ENCODE results near the gene SLC4A8. TPM values are rescaled to one million over a fixed set of nuclear protein-coding genes. Genes with fewer than 3 reads are reported as not detected.

Gene SLC4A8
- total RNA-seq, 2 donors from 2014 or later: 0.59 to 1.1 TPM

DNA sequence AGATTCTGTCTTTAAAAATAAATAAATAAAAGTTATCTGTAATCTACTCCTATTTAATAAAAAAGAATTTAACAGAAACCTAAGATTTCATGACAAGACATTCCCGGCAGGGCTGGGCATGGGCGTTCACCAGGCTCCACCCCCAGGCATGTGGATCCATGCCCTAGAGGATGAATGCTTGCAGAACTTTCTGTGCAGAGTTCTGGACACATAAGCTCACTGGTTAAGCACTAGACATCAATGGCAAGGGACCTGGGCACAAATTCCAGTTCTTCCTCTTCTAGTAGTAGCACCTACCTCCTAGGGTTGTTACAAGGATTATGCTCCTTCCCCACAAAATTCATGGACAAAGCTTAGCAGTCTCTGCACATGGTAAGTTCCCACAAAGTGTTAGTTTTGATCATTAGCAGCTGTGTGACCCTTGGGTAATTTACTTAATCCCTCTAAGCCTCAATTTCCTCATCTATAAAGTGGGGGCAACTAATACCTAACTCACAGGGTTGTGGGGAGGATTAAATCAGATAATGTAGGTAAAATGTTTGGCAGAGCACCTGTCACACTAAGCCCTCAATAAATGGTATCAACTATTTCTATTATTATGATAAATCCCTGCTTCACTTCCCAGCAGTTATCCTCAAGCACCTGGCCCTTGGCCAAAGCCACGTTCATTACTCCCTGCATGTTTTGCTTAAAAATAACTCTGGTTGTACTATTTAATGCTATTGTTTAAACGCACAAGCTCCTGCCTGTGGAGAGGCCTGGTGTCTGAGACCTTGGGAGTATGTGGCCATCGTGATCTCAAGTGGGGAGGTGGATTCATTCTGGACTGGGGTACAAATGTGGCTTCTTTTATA is 43.2 kb upstream of the SLC4A8 start:
- DNase-seq: no peak
- Histone ChIP-seq H3K36me3 (no peaks in the 10 kb centered on the region), H3K4me3 (no peak overlapping the region), H3K4me1 (no peaks in the 10 kb centered on the region), H3K27me3 (no peaks in the 10 kb centered on the region), H3K9ac (ENCODE audit: low read depth in 2 of 2, low read length in 2 of 2) (no peak overlapping the region), H3K9me3 (no peaks in the 10 kb centered on the region), H3K27ac (no peak overlapping the region)
- intact Hi-C loops (cut with DNase I): no loop called here
- TF ChIP-seq, protein P1, sequence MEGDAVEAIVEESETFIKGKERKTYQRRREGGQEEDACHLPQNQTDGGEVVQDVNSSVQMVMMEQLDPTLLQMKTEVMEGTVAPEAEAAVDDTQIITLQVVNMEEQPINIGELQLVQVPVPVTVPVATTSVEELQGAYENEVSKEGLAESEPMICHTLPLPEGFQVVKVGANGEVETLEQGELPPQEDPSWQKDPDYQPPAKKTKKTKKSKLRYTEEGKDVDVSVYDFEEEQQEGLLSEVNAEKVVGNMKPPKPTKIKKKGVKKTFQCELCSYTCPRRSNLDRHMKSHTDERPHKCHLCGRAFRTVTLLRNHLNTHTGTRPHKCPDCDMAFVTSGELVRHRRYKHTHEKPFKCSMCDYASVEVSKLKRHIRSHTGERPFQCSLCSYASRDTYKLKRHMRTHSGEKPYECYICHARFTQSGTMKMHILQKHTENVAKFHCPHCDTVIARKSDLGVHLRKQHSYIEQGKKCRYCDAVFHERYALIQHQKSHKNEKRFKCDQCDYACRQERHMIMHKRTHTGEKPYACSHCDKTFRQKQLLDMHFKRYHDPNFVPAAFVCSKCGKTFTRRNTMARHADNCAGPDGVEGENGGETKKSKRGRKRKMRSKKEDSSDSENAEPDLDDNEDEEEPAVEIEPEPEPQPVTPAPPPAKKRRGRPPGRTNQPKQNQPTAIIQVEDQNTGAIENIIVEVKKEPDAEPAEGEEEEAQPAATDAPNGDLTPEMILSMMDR (IDR thresholded peaks at IDR 0.05): no peak

DNA sequence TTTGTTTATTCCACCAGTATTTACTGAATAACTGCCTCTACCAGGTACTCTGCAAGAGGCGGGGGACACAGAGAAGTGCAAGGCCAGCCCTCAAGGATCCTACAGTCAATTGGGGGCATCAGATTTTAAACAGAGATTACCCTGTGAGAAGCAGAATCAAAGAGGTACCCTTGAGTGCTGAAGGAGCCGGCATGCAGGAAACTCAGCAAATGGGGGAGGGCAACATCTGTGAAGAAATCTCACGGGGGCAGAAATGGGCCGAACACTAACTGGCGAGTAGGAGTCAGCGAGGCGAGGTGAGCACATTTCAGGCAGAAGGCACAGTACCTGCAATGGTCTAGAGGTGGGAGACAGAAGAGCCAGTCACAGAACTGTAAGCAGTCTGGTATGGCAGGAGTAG is 42.5 kb upstream of the SLC4A8 start:
- no peak overlapping the region for H3K4me3 ChIP-seq
- H3K9ac ChIP-seq (ENCODE audit: low read depth in 2 of 2, low read length in 2 of 2): no peak overlapping the region
- H3K9me3 ChIP-seq: no peaks in the 10 kb centered on the region
- no peak for DNase-seq
- no peaks in the 10 kb centered on the region for H3K4me1 ChIP-seq
- H3K27me3 ChIP-seq: no peaks in the 10 kb centered on the region
- no peaks in the 10 kb centered on the region for H3K36me3 ChIP-seq
- no peak overlapping the region for H3K27ac ChIP-seq
- TF ChIP-seq, protein P1 (IDR thresholded peaks at IDR 0.05): no peak
- intact Hi-C loops (cut with DNase I): no loop called here

- Histone ChIP-seq H3K27me3 (no peaks in the 10 kb centered on the region), H3K9ac (ENCODE audit: low read depth in 2 of 2, low read length in 2 of 2) (no peak overlapping the region), H3K4me3 (no peak overlapping the region), H3K27ac (no peak overlapping the region), H3K36me3 (no peaks in the 10 kb centered on the region), H3K4me1 (no peaks in the 10 kb centered on the region), H3K9me3 (no peaks in the 10 kb centered on the region)
- TF ChIP-seq, protein P1 (IDR thresholded peaks at IDR 0.05): no peak
- intact Hi-C loops (cut with DNase I): no loop called here
- DNase-seq: no peak
These were observed 41.2 kb upstream of the SLC4A8 start for GRCh38 chr12:51383269-51383905.

- Histone ChIP-seq H3K9me3 (no peaks in the 10 kb centered on the region), H3K4me3 (no peak overlapping the region), H3K4me1 (peaks cover 7% of the 10 kb centered on the region), H3K27me3 (no peaks in the 10 kb centered on the region), H3K27ac (no peak overlapping the region), H3K9ac (ENCODE audit: low read depth in 2 of 2, low read length in 2 of 2) (no peak overlapping the region), H3K36me3 (no peaks in the 10 kb centered on the region)
- intact Hi-C loops (cut with DNase I): no loop called here
- no peak for DNase-seq
- TF ChIP-seq, protein P1 (IDR thresholded peaks at IDR 0.05): no peak
These were observed 38.3 kb upstream of the SLC4A8 start for GRCh38 chr12:51386351-51386750.

DNA sequence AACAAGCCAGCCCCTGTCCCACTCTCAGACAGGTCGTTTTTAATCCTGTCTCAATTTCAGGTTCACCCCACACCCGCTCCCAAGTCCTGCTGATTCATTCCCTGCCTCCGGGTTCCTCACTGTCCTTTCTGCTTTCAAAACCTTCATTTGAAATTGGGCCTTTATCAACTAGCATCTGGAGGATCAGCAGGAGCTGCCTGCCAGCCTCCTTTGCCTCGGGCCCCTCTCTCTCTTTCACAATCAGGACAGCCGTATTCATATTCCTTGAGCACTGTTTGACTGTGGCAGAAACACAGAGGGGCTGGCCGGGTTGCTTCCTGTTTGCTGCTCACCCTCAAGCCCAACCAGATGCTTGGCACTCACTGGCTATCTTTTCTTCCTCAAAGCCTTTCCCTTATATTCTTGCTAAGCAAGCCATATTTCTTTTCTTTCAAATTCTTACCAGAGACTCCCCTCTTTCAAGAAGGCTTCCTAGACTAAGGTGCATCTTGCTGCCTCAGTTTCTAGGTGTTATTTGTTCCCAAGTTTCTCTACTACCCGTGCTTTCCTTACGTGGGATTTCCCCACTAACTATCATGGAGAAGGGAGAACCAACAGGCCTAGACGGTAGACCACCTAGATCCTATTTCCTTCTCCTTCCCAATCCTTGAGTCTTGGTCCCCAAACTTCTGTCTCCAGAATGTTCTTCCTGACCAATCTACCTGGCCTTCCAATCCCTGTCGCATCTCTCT is 36.4 kb upstream of the SLC4A8 start:
- H3K4me3 ChIP-seq: no peak overlapping the region
- no peaks in the 10 kb centered on the region for H3K9me3 ChIP-seq
- H3K9ac ChIP-seq (ENCODE audit: low read depth in 2 of 2, low read length in 2 of 2): no peak overlapping the region
- no peak for DNase-seq
- peaks cover 7% of the 10 kb centered on the region for H3K4me1 ChIP-seq
- no peak overlapping the region for H3K27ac ChIP-seq
- no peaks in the 10 kb centered on the region for H3K27me3 ChIP-seq
- intact Hi-C loops (cut with DNase I): no loop called here
- TF ChIP-seq, protein P1 (IDR thresholded peaks at IDR 0.05): no peak
- H3K36me3 ChIP-seq: no peaks in the 10 kb centered on the region
